H1 (cell line): Measurements from ENCODE around the gene CLIP3. TPM values are rescaled to one million over a fixed set of nuclear protein-coding genes. Genes with fewer than 3 reads are reported as not detected.

ENCODE experiments used
- BACH1 ChIP-seq: IDR thresholded peaks from 2 replicates; pipeline ENCODE4 v1.6.1; 2012; ENCODE audit warnings: low read length, improper control_type of control experiment
- CHD2 ChIP-seq: IDR thresholded peaks from 2 replicates; pipeline ENCODE4 v1.6.1; 2012; ENCODE audit warnings: low read length, improper control_type of control experiment
- CHD7 ChIP-seq: fragments of 300-600 bp; sonication (generic); IDR thresholded peaks from 2 replicates; pipeline ENCODE4 v1.7.1; 2012; ENCODE audit warnings: low read length, moderate library complexity, mild to moderate bottlenecking, inconsistent platforms; ENCODE audit not compliant: insufficient replicate concordance
- CTBP2 ChIP-seq: IDR thresholded peaks from 2 replicates; pipeline ENCODE4 v1.7.0; 2011; ENCODE audit warnings: borderline replicate concordance, mild to moderate bottlenecking, moderate library complexity, mixed read lengths, low read length; ENCODE audit not compliant: insufficient read depth, insufficient read length
- EP300 ChIP-seq, 2 experiments: IDR thresholded peaks; 1 replicate in 1 of 2; 2 replicates in 1 of 2; pipeline ENCODE4 v1.6.1; 2011 to 2012; ENCODE audit warnings: low read depth in 2 of 2, low read length in 2 of 2, mild to moderate bottlenecking in 2 of 2, borderline replicate concordance in 1 of 2, inconsistent platforms in 1 of 2, moderate library complexity in 1 of 2
- SIRT6 ChIP-seq: IDR thresholded peaks from one replicate; pipeline ENCODE4 v1.7.1; 2012; ENCODE audit warnings: low read length, inconsistent platforms
- TAF7 ChIP-seq: optimal IDR thresholded peaks from 2 replicates; pipeline ENCODE3; 2011; ENCODE audit warnings: low read depth, mild to moderate bottlenecking, inconsistent platforms, low read length, moderate library complexity, borderline replicate concordance
- TCF12 ChIP-seq: IDR thresholded peaks from 2 replicates; pipeline ENCODE4 v1.6.1; 2011; ENCODE audit warnings: low read depth, mild to moderate bottlenecking, low read length
- polyA plus RNA-seq, 7 experiments: library from polyadenylated mRNA; depleted of rRNA in 3 of 7; stranded (reverse) in 5 of 7; unstranded in 2 of 7; fragments of >200 nt in 5 of 7; fragments of 200-250 nt in 2 of 7; gene quantifications; 1 replicate in 5 of 7; 2 replicates in 1 of 7; 4 replicates in 1 of 7; pipeline versions ENCODE4 v1.2.1 to v1.2.3, GENCODE V29; 2011 to 2013; ENCODE audit warnings: missing spikeins in 2 of 7, mixed read lengths in 2 of 7
- total RNA-seq: library from RNA; stranded (reverse); fragmentation: NEBNext Ultra II Directional; extraction: Animal tissue kit (Norgen Biotek cat#: 25700); gene quantifications from 2 replicates; pipeline ENCODE4 v1.2.1, GENCODE V29; 2021

CLIP3 gene
- total and polyA plus RNA-seq, 2 of the 8 experiments (the other 6 are each of a cell fraction or from before 2014, with no cell fraction given) = 5.9 to 21.7 TPM

DNA sequence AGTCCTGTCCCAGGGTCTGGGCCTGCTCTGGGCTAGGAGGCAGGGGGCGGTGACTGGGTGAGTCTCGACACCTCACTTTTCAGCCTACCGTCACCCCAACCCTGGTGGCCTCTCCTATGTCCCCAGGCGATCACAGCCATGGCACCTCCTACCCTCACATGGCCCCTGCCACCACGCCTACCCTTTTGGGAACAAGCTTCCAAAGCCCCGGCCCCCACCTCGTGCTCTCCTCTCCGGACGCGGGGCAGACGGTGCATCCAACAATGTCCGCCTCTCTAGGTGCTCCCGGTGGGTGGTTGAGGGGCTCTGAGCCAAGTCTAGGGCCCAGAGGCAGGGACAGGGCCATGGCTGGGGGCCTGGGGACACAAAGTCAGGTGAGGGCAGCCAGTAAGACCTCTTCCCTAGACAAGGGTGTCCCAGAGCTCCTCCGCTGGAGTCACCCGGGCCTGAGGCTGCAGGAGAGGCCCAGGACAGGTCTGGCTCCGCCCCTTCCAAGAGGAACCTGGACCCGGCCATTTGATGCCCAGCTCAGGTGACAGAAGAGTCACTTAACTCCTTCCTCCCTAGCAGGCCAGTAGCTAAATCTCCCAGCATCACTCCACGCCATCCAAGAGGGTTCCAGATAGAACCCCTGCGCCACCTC lies 24.2 kb downstream of the CLIP3 start, which contains the start of gene SYNE4 (continued):
- TF ChIP-seq SIRT6 = no peak
- TF ChIP-seq EP300 (IDR thresholded peaks at IDR 0.05; ENCODE audit: borderline replicate concordance in 1 of 2, low read depth in 2 of 2, low read length in 2 of 2) = no peak
- no peak for TF ChIP-seq CHD2
- no peak for TF ChIP-seq TCF12
- TF ChIP-seq CHD7 = no peak
- no peak for TF ChIP-seq TAF7
- TF ChIP-seq CTBP2 = no peak
- no peak for TF ChIP-seq BACH1
- TF ChIP-seq, all 59 proteins: peak for 6
